ENCODE measurements around the gene TNP1.

- no peak for TF ChIP-seq CTCF (IDR thresholded peaks at IDR 0.05; ENCODE audit: low read depth, low read length, missing input control)
- no peak for TF ChIP-seq FOXA1 (IDR thresholded peaks at IDR 0.05)
- TF ChIP-seq RAD21 (IDR thresholded peaks at IDR 0.05): no peak
Measured at GRCh38 chr2:216865658-216866057, 5.8 kb upstream of the TNP1 start.
